HG02938 (cell line): ENCODE results near the gene ZNF521.
"Not testable (repeated sequence)": the region's sequence is repeated elsewhere in the genome, so short reads cannot be mapped to it uniquely, and the experiment has no call there.

Source experiments
- ATAC-seq: cut with Tn5 transposase; IDR thresholded peaks from one replicate; pipeline ENCODE4 v1.9.1; 2021; ENCODE audit warnings: mild to moderate bottlenecking, moderate library complexity; ENCODE audit not compliant: unreplicated experiment

ZNF521 gene

DNA sequence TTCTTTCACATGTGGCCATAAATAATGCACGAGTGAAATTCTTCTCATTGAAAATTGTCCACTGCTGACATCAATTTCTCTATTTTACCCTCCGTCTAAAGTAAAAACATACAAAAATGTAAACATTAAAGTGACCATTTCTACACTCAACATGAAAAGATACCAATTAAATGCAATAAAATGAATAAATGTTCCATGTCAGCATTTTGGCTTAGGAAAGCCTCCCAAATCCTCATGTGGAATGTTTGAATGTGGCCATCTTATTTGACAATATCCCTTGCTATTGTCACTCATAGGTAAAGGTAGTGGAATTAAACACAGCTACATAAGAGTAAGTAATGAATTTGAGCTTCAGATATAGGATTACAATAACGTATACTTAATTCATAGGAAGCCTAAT, 60.8 kb downstream of the ZNF521 start:
- no peak for ATAC-seq

DNA sequence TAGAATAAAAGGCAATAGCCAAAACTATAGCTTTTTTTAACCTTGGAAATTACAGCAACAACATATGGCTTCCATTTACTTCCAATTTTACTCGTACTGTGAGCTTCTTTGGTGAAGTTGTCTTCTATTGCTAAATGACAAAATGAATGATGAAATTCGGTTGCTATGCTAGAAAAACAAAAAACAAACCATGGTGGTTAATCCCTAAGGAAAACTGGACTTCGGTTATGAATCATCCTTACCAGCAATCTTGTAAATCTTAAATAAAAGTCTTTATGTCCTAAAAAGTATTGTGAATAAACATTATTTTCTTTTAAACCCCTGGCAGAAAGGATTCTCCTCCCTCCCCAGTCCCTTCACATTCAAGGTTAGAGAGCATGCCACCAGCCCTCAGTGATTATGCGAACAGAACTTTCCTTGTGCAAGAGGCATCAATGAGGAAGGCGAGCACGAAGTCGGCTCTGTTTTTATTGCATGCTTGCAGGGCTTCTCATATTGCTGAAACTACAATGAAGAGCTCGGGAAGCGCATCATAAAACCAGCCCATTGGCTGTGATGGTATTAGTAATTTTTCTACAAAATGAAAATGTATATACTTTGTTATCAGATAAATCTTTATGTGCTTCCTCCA, 62.9 kb downstream of the ZNF521 start:
- no peak for ATAC-seq

DNA sequence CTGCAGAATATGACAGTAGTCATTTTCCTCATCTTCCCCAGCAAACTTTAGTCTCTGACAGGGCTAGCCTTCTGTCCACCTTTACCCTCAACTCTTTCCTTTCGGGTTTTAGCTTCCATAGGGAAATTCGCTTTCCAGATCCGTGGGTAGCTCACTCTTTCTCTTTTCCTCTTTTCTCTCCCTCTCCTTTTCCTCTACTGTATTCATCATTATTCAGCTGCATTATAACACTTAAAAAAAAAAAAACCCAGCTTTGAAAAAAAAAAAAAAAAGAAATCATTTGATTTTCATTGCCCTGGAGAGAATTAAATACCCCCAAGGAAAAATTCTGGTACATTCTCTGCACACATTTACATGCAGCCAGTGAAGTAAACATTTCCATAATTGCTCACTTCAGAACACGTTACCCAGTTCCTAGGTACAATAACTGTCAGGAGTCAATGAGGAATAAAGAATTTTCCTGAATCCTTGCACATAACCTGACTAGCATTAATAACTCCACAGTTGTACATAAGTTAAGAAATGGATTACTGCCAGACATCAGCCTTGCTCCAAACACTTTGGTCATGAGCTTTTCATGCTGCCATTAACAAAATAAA, 63.5 kb downstream of the ZNF521 start:
- ATAC-seq = no peak

DNA sequence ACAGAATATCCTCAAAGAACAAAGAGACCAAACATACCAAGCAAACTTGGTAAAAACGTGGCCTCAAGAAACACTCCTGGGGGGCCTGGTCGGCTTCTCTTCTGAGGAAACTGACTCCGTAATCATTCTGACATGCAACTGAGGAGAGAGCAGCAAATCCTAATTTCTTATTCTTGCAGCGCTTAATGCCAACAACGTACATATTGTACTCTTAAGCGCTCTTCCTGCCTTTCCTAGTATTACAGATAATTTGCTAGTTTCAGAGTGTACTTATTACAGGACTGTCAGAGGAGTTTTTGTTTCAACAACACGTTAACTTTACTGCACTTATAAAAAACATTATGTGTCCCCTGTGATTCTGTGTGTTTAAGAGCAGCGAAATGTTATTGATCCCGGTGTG, 64.9 kb downstream of the ZNF521 start:
- no peak for ATAC-seq

DNA sequence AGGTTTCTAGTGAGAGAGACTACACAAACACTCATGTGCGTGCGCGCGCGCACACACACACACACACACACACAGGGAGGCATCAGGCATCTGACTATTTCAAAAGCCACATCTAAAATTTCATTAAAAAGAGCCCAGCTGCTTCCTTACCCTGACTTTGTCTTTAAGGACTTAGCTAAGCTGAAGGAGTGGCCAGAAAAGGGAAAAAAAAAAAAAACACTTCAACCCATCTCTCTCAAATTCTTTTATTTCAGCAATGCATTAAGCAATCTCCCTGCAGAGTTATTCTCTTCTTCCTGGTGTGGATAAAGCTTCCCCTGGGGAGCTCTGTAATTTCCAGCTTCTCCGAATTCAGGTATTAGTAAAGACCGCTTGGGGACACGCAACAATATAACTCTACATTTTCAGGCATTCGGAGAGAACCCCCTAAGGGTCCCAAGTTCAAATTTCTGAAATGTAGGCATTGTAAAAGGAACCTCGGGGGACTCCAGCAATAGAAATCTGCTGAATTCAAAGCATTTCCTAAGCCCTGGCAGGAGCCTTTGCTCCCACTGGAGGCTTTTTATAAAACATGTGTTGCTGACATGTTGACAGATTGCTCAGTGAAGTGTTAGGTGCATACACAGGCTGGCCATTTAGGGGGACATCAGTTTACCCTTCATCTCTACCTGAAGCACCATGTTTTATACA, 67.0 kb downstream of the ZNF521 start:
- no peak for ATAC-seq

DNA sequence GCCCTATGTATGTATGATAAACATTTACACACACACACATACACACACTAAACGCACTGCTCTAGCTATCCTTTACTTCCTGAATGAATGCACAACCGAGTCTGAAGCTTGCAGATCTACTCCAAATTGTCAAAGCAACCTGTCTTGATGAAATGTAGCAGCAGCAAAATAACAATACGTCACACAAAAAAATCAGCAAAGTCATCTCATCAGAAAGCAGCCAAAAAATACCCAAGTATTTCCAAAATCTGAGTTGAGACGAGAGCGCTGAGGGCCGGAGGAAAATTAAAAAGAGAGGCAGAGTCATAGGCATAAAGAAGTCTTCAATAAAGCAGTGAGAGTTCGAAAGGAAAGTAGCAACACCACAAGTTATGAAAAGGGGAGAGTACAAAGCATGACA, 67.7 kb downstream of the ZNF521 start:
- no peak for ATAC-seq

DNA sequence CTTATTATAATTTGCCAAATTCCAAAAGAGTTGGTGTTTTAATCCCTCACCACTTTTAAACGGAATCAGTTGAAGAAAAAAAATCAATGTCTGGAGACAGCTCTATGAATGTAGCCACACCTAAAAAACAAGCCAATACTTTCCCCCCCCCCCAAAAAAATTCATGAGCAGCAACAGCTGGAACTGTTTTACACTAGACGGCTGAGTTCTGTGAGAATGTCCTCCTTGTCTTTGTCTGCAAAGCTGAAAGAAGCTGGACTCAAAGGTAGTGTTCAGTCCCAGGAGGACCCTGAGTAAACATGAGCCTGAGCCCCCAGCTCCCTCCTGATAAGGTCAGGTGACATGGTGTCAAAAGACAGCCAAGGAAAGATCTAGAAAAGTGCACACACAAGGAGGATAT, 68.2 kb downstream of the ZNF521 start:
- no peak for ATAC-seq

DNA sequence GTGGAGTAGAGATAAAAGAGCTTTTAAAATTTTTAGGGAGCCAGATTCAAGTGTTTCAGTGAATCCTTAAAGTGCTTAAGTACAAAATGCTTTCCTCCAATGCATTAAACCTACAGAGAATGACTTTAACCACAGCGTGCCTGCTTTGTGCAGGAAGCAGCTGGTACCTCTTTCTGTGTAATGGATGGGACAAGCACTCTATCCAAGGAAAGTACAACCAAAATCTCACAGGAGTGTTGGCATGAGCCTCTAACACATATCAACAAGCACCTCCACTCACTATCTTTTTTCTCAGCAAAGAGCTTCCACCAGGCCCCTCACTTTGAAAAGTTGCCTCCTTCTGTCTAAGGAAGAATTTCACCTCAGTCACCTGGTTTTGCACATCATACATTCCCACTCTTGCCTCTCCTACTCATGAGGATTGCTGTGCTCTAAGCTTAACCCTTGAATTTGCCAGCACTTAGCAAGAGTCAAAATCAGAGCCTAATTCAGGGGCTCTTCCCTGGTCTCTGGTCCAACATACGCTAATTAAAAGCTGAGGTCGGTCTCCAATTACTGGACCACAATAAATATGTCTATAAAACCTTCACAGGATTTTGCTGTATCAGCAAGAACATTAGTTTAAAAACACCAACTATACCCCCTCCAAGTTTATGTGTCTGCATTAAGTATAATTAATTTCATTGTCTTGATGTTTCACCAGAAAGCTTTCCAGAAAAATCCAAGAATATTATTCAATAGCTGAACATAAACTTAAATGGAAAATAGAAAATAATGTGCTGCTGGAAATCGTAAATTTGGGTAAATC, 68.9 kb downstream of the ZNF521 start:
- no peak for ATAC-seq

DNA sequence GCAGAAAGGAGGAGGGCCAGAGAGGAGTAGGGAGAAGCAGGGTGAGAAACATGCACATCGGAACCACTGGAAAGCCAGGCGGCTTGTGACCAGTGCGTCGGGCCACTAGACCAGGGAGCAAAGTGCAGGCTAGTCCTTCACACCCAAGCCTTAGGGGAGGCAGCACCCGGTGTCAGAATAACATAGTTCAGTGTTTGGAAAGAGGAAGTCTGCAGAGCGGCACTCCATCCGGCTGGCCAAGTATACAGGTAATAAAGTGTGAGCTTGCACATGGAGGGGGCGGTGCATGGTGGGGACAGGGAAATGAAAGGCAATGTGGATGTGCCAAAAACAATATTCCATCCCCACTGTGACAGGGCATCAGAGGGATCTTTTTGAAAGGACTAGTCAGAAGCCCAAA, 69.7 kb downstream of the ZNF521 start:
- ATAC-seq = no peak

DNA sequence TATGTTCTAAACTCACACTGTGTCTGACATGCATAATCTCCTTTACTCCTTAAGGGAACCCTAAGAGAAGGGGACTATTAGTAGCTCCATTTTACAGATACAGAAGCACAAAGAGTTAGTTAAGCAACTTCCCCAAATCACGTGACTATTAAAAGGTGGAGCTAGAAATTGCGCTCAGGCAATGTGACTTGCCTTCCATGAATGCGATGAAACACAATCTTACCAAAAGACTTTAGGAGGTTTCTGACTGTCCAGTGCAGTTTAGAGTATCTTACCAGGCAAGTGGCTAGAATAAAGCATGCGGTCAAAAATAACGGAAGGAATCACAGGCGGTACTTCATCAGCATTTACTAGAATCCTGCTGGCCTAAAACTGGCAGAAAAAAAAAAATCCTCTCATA, 70.4 kb downstream of the ZNF521 start:
- no peak for ATAC-seq

DNA sequence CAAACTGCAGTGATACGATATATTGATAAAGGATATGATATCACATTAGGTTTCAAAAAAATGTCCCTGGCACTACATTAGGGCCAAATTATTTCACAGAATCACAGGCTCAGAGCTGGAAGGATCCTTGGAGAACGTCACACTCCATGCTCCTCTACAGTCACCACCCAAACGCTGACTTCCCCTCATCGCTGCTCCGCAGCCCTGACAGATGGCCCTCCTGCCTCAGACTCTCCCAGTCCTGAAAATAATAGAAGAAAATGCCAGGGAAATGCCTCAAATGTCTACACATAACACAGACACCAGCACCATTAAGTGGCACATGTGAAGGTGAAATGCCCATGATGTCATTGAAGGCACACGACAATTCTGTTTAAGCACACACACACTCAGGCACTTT, 72.0 kb downstream of the ZNF521 start:
- no peak for ATAC-seq

DNA sequence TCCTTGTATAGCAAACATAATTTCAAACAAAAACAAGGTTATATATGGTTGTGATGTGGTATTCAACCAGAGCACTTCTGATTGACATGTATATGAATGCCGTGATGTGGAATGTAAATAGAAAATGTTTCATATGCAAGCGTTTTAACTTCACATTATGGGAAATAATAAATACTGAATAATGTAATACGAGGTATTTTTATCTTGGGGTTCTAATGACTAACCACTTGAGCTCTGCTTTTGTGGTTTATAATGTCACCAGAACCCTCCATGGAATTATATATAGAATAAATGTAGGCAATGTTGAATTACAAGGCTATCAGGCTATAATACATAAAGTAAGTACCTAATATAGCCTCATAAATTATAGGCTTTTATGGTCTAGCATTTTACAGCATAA, 72.4 kb downstream of the ZNF521 start:
- ATAC-seq = no peak

DNA sequence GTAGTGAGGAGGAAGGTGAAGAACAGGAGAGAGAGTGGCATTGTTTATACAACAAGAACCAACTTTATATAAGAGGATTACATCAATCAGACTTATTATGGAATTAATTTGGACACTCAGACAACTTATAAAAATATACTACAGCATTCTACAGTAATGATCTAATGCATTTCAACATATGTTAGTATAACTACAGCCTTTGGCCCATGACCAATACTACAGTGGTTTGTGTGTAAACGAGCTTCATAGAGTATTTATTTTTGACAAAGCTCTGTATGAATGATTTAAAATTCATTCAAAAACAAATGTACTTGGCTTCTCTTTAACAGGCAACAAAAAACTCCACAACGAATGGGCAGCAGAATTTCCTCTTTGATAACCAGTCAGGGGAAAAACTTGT, 72.8 kb downstream of the ZNF521 start:
- no peak for ATAC-seq

DNA sequence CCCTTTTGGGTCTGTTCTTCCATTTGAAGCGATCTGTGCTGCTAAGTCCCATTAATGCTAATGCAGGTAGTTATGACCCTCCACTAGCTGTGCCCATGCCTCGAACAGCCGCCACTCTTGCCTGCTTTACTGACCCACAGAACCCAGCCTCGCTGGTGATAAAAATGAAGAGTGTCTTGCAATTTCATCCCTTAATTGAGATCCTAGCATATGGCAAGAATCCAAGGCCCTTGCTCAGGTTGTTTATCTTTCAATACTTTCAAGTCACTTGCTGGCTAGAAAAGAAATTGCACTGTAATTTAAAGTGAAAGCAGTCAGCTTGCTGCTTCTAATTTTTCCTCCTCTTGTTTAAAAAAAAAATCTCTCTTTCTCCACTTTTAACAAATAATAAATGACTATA, 73.6 kb downstream of the ZNF521 start:
- no peak for ATAC-seq

DNA sequence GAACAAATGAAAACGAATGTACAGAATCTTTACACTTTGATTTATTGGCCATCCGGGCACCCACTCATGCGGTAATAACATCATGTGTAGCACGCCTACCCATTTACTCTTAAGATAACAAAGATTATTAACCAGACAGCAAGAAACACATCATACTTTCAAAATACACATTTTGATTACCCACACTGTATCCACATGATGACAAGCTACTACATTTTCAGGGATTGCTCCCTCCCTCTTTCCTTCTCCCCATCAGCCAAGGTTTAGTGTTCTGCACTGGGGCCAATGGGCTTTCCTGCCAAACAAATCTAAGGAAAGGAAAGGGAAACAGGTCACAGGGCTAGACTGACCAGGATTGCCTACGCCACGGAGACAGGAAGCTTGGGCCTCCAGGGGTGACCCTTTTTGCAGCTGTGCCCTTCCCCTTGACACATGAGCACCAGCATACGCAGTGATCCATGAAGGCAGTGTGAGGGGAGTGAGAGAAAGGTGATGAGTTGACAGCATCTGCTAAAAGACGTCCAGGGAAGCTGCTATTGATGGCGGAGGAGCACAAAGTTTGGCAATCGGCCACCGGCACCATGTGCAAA, 76.5 kb downstream of the ZNF521 start:
- no peak for ATAC-seq

DNA sequence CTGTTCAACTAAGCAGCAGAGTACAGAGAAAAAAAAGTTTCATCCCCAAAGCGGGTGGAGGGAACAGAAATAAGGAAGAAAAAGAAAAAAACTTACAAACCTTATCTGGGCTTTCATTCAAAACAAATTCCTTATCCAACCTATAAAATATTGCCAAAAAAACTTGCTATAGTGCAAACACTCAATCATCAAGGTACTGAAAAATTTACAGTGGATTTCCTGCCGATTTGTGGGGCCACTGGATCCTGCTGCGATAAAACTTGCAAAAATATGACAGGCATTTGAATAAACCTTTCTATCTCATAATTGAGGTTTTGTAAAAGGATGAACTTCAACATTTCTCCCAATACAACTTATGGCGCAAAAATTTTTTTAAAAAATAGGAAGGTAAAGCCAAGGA, 77.0 kb downstream of the ZNF521 start:
- no peak for ATAC-seq

DNA sequence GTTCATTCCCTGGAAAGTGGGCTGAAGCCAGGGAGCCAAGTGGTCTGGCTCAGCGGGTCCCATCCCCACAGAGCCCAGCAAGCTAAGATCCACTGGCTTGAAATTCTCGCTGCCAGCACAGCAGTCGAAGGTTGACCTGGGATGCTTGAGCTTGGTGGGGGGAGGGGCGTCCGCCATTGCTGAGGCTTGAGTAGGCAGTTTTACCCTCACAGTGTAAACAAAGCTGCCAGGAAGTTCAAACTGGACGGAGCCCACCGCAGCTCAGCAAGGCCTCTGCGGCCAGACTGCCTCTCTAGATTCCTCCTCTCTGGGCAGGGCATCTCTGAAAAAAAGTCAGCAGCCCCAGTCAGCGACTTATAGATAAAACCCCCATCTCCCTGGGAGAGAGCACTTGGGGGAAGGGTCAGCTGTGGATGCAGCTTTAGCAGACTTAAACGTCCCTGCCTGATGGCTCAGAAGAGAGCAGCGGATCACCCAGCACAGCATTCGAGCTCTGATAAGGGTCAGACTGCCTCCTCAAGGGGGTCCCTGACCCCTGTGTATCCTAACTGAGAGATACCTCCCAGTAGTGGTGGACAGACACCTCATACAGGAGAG, 84.9 kb downstream of the ZNF521 start:
- not testable (repeated sequence) for ATAC-seq

DNA sequence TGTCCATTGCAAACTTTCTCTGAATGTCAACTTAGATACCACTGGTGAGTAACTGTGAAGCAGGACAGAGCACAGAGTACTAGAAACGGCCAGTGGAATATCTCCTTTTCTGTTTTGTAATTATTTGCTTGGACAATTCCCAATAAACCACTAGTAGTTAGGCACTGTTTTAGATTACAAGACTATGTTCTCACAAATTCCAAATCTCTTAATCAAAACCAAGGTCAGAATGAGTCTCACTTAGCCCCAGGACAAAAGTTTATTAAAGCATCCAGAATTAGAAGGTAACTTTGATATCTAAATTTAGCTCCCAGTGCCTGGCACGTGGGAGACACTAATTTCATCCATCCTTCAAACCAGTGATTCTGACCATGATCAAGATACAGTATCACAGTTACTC, 89.0 kb downstream of the ZNF521 start:
- no peak for ATAC-seq

DNA sequence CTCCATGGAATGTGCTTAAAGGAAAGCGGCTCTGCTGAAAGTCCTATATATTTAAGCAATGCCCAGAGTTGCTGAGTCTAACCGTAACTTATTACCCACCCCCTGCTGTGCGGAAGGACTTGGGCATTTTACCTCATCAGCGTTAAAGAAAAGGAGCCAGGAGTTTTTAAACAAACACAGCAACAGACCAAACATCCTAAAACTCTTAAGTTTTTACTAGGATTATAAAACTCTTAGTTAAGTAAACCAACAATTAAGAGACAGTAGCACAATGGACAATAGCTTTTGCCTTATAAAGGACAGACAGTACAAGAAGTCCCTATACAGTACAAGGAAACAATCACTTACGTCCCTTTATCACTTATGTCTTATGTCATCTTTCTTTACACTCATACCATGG, 90.2 kb downstream of the ZNF521 start:
- no peak for ATAC-seq

DNA sequence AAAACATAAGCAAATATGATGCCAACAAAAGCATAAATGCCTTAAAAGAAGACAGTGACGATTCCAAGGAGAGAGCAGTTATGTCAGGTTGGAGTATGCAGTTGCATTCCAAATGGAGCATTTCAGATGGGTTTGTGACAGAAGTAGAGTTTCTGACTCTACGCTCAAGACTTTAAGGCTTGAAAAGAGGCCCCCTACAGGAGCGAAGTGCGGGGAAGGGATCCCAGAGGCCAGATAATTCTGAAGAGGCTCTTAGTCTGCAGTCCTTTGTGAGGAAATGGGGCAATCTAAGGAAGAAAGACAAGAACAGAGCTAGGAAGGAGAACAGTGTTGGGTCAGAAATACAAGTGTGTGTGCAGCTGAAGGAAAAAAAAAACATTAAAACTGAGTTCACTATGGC, 95.5 kb downstream of the ZNF521 start:
- no peak for ATAC-seq

DNA sequence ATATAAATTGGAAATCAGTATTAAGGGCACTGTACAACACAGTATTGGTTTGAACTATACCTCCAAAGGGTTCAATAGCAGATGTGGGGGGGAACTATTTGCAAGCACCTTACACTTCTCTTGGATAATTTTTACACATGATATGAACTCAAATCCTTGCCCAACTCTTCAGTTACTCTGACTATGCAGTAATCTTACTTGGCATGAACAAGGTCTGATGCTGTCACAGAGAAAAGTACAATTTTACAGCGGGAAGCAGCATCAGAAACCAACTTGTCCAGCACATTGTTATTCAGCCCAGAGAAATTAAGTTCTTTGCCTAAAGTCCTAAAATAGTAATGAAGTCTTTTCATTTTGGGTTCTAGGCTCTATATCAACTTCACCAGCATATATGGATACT, 98.2 kb downstream of the ZNF521 start:
- ATAC-seq = no peak
